Astrocyte (in vitro differentiated cells and primary cell): ENCODE data around the gene CDX2. TPM values are rescaled to one million over a fixed set of nuclear protein-coding genes. Genes with fewer than 3 reads are reported as not detected.

ENCODE experiments used
- DNase-seq: peaks from one replicate; pipeline ENCODE4 v3.0.0-alpha.2; 2010; ENCODE audit warnings: low read depth
- FAIRE-seq: peaks from 2 replicates; lab custom pipeline; 2011; peaks lifted over from hg19 to GRCh38; lab: Jason Lieb, UNC
- H2AFZ ChIP-seq: 2 replicates; pipeline ENCODE4 v1.6.0; 2012; ENCODE audit warnings: low read depth, low read length, inconsistent platforms
- H3K27ac ChIP-seq: 2 replicates; pipeline ENCODE4 v1.5.1; 2011; ENCODE audit warnings: low read depth, low read length, inconsistent platforms
- H3K27me3 ChIP-seq: 2 replicates; pipeline ENCODE4 v1.6.0; 2011; ENCODE audit warnings: low read length, inconsistent platforms; ENCODE audit not compliant: insufficient read depth
- H3K36me3 ChIP-seq: 2 replicates; pipeline ENCODE4 v1.5.1; 2011; ENCODE audit warnings: low read length, inconsistent platforms; ENCODE audit not compliant: insufficient read depth
- H3K4me1 ChIP-seq: 2 replicates; pipeline ENCODE4 v1.5.1; 2011; ENCODE audit warnings: low read length, inconsistent platforms; ENCODE audit not compliant: insufficient read depth
- H3K4me2 ChIP-seq: 2 replicates; pipeline ENCODE4 v1.6.0; 2012; ENCODE audit warnings: low read length, inconsistent platforms
- H3K4me3 ChIP-seq: 2 replicates; pipeline ENCODE4 v1.5.1; 2011; ENCODE audit warnings: low read depth, mild to moderate bottlenecking, low read length, inconsistent platforms; ENCODE audit not compliant: insufficient read depth
- H3K79me2 ChIP-seq: 2 replicates; pipeline ENCODE4 v1.6.0; 2012; ENCODE audit warnings: mild to moderate bottlenecking, low read length, inconsistent platforms; ENCODE audit not compliant: insufficient read depth
- H3K9ac ChIP-seq: 2 replicates; pipeline ENCODE4 v1.6.0; 2012; ENCODE audit warnings: mild to moderate bottlenecking, low read length, inconsistent platforms
- H3K9me3 ChIP-seq: 2 replicates; pipeline ENCODE4 v1.5.1; 2012; ENCODE audit warnings: low read depth, mild to moderate bottlenecking, low read length, inconsistent platforms; ENCODE audit not compliant: insufficient read depth
- H4K20me1 ChIP-seq: 2 replicates; pipeline ENCODE4 v1.6.0; 2012; ENCODE audit warnings: low read length, inconsistent platforms; ENCODE audit not compliant: insufficient read depth
- H3K27ac Mint-ChIP-seq: one replicate; pipeline ENCODE4 v1.8.0; 2021; ENCODE audit warnings: mild to moderate bottlenecking, mixed read lengths; ENCODE audit not compliant: unreplicated experiment
- H3K27me3 Mint-ChIP-seq: one replicate; pipeline ENCODE4 v1.8.0; 2021; ENCODE audit warnings: low read depth, mixed read lengths; ENCODE audit not compliant: unreplicated experiment
- H3K36me3 Mint-ChIP-seq: one replicate; pipeline ENCODE4 v1.8.0; 2021; ENCODE audit warnings: low read depth, mixed read lengths; ENCODE audit not compliant: unreplicated experiment
- H3K4me1 Mint-ChIP-seq: one replicate; pipeline ENCODE4 v1.8.0; 2021; ENCODE audit warnings: low read depth, mixed read lengths; ENCODE audit not compliant: unreplicated experiment
- H3K4me3 Mint-ChIP-seq: one replicate; pipeline ENCODE4 v1.8.0; 2021; ENCODE audit warnings: mild to moderate bottlenecking, moderate library complexity, mixed read lengths; ENCODE audit not compliant: unreplicated experiment
- H3K9me3 Mint-ChIP-seq: one replicate; pipeline ENCODE4 v1.8.0; 2021; ENCODE audit warnings: mild to moderate bottlenecking, mixed read lengths; ENCODE audit not compliant: unreplicated experiment
- CTCF ChIP-seq: IDR thresholded peaks from 2 replicates; pipeline ENCODE4 v1.5.1; 2011; ENCODE audit warnings: low read depth, mild to moderate bottlenecking, inconsistent platforms, low read length, moderate library complexity; ENCODE audit not compliant: insufficient read depth
- EZH2 ChIP-seq: IDR thresholded peaks from 2 replicates; pipeline ENCODE4 v1.6.1; 2012; ENCODE audit warnings: mild to moderate bottlenecking, low read length, inconsistent platforms; ENCODE audit not compliant: insufficient read depth
- total RNA-seq: library from RNA; stranded (reverse); gene quantifications from 2 replicates; pipeline ENCODE4 v1.2.1, GENCODE V29; 2021

Gene CDX2
- total RNA-seq, 1 donor from 2014 or later, result not detected

GRCh38 chr13:27918918-27919658 is 50.0 kb downstream of the CDX2 start:
- Histone ChIP-seq H4K20me1 (no peaks in the 10 kb centered on the region), H3K27me3 (peaks cover 81% of the 10 kb centered on the region), H3K4me2 (no peak overlapping the region), H3K36me3 (no peaks in the 10 kb centered on the region), H3K9me3 (peaks cover 3% of the 10 kb centered on the region), H3K4me1 (peaks cover 4% of the 10 kb centered on the region), H3K9ac (no peak overlapping the region), H3K79me2 (no peaks in the 10 kb centered on the region), H2AFZ (no peak overlapping the region), H3K4me3 (no peak overlapping the region), H3K27ac (no peak overlapping the region)
- H3K9me3 Mint-ChIP-seq, result peaks cover 14% of the 10 kb centered on the region
- H3K4me3 Mint-ChIP-seq, result no peak overlapping the region
- peak overlapping the region; percentile 53 for H3K27ac Mint-ChIP-seq
- no peaks in the 10 kb centered on the region for H3K36me3 Mint-ChIP-seq
- FAIRE-seq (no peak), DNase-seq (no peak)
- H3K4me1 Mint-ChIP-seq, result no peaks in the 10 kb centered on the region
- peaks cover 80% of the 10 kb centered on the region for H3K27me3 Mint-ChIP-seq
- no peak for TF ChIP-seq CTCF
- no peak for TF ChIP-seq EZH2

DNA sequence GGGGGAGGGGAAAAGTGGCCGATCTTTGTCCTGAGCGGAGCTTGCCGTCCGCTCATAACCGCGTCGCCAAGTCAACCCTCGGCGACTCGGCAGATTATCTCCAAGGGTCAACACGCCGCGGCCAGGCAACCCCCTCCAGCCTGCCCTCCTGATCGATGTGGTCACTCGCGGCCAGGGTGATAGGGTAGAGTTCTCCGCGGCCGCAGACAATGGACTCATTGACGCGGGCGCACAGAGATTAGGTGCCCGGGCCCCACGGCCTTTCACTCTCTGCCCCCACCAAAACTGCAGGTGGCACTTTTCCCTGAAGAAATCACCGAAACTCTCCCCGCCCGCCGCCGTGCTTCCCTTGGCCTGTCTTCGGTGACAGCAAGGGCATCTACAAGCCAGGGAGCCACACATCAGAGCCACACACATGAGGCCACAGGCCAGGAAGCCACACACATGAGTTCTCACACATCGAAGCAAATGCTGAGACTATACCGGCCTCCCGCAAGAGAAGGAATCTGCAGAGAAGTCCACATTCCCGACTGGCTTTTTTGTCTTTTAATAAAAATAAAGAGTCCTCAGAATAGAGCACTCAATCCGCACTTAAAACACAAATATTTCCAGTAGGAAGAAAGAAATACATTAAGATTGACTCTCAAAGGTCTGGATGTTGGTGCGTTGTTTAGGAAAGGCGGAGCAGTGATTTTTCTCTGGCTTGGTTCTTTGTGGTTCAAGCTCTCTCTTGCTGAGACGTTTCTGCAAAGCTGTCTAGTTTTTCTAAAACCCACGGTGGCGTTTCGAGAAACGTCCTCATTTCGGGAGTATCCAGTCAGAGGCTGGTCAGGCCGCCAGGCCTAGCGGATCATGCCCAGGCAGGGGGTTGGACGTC is 50.8 kb downstream of the CDX2 start:
- H3K9me3 ChIP-seq, result peaks cover 3% of the 10 kb centered on the region
- H4K20me1 ChIP-seq, result no peaks in the 10 kb centered on the region
- H3K4me1 ChIP-seq, result peaks cover 4% of the 10 kb centered on the region
- FAIRE-seq, result no peak
- no peak overlapping the region for H3K4me3 ChIP-seq
- no peaks in the 10 kb centered on the region for H3K79me2 ChIP-seq
- peak overlapping the region; percentile 53 for H3K27ac Mint-ChIP-seq
- no peak overlapping the region for H3K4me2 ChIP-seq
- H2AFZ ChIP-seq, result no peak overlapping the region
- TF ChIP-seq CTCF, result no peak
- peak; percentile 81 for TF ChIP-seq EZH2
- peaks cover 79% of the 10 kb centered on the region for H3K27me3 Mint-ChIP-seq
- peaks cover 8% of the 10 kb centered on the region for H3K9me3 Mint-ChIP-seq
- peaks cover 80% of the 10 kb centered on the region for H3K27me3 ChIP-seq
- H3K36me3 ChIP-seq, result no peaks in the 10 kb centered on the region
- H3K4me1 Mint-ChIP-seq, result no peaks in the 10 kb centered on the region
- H3K4me3 Mint-ChIP-seq, result no peak overlapping the region
- H3K27ac ChIP-seq, result no peak overlapping the region
- H3K9ac ChIP-seq, result no peak overlapping the region
- DNase-seq, result no peak
- no peaks in the 10 kb centered on the region for H3K36me3 Mint-ChIP-seq
